NCI-H2196 (cell line): ENCODE measurements around the gene SERPING1.

ENCODE experiments used
- DNase-seq: peaks from one replicate; lab custom pipeline; 2025; ENCODE audit not compliant: unreplicated experiment; lab: John Stamatoyannopoulos, UW

SERPING1 gene

DNA sequence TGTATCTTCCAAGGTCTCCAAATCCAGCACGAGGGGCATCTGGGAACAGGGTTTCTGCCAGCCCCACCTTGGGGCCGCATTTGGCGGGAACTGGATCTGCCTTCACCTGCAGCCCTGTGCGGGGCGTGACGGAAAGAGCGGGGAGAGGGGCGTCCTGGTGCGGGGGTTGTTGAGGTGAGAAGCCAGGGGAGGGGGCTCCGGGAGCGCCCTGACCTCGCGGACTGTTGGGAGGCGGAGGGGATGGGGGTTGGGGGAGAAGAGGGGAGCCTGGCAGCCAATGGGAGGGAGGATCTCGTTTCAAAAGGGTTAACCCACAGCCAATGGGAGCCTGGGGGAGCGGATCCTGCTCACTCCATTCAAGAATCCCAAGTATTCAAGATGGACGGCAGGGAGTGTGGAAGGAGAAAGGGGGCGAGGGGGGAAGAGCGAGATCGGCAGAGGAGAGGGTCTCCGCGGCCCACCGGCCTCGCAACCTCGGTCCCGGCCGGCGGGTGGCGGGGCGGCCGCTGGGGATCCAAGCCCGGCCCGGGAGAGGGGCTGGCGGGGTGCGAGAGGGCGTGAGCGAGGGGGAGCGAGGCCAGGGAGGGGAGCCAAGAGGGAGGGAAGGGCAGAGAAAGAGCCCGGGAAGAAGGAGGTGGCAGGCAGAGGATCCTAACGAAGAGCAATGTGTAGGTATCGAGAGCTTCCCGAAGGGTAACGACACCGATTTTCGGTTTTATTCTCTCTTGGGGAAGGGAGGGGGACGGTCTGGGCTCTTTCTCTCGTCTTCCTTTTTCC lies 40.7 kb downstream of the SERPING1 start:
- DNase-seq: peak; percentile 72

DNA sequence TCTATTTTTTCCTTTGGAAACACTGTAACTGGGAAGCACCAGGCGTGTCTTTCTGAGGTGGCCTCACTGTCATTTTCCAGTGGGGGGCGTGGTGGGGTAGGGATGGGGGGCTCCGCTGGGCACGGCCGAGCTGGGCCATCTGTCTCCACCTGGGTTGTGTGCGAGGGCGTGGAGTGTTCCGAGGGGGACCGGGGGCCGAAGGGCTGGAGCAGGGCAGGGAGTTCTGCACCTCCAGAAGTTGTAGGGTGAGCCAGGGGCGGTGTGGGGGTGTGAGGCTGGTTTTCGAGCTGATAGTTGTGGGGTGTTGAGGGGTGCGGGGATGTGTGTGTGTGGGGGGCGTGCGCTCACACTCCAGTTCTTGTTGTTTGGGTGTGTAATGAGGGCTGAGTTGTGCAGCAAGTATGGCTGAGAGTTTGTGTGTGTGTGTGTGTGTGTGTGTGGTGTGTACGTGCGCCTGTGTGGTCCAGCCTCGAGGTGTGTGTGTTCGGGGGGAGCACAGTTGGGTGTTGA lies 41.4 kb downstream of the SERPING1 start:
- no peak for DNase-seq

DNA sequence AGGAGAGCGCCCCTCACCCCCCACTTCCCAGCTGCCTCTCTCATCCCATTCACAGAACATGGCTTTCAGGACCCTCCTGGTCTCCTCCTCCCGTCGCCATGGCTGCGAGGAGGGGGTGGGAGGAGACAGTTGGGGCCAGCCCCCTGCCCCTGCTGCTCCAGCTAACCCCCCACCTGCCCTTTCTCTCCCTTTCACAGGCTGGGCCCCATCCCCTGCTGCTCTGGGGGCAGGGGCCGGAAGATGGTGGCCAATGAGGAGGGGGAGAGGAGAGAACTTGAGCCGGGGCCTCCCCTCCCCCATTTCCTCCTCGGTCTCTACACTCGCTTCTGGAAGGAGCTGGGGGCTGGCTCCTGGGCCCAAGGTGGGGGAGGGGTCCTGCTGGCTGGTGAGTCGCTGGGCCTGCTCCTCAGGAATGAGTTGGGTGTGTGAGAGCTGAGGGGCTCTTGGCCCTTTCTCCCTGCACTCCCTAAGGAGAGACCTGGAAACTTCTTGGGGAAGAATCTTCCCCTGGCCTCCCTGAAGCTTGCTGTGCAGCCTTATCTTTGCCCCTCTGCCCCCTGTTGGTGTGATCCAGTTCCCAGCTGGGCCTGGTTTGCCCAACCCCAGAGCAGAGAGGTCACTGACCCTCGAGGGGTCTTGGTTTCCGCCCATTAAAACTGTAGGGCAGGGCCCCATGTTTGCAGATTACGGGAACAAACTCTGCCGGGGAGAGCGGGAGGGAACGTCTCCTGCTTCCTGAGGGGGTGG lies 42.0 kb downstream of the SERPING1 start:
- DNase-seq: no peak

DNA sequence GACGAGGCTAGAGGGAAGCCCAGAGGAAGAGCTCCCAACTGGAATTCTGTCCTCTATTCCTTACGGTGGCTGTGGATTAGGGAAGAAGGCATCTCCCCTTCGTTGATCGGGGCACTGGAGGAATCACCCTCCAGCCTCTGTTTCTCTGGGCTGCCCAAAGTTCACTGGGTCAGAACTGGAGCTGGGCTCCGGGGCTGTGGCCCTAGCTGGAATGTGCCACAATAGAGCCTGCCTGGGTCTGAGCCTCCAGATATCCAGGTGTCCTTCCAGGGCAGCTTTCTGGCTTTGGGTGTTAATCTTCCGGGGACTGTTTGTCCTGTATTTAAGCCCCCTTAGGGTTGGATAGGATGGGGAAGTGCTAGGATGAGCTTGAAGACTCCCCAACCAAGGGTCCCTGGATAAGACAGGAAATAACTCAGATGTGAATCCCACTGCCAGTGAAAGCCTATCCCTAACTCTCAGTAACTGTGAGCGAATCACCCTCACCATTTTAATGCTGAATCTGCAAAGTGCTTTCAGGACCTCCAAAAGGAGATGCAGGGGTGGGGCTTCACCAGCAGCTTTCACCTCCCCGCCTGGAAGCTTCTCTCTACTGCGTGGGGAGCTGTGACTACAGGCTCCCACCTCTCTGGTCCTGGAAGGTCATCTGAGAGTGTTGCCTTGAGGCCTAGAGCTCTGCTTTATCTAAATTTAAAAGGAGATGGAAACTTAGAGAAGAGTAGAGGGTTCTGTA lies 42.7 kb downstream of the SERPING1 start:
- no peak for DNase-seq

DNA sequence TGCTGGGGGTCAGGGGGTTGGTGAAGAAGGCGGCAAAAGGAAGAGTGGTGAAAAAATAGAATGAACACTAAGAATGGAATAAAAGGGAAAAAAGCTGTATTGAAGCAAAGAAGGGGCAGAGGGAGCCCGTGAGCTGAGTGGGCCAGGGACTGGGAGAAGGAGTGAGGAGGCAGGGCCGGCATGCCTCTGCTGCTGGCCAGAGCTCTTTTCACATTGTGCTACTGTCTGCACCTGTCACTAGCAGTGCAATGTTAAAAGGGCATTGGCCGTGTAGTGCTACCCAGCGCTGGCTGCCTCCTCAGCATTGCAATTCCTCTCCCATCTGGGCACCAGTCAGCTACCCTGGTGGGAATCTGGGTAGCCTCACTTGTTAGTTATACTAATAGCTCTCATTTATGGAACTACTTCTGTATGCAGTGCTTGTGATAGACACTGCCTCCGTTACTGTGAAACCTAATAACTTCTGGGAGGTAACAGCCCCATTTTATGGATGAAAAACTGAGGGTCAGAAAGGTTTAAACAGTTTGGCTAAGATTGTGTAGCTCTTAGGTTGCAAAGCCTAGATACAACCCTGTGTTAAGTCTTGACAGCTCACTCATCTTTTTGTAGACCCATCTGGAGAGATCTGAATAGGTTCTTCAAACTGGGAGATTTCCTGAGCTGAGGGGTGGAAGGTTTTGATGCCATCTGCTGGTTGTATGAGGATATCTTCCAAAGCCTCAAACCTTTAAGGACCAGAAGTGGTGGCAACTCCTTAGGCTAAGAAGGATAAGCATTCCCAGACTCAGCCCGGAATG lies 43.7 kb downstream of the SERPING1 start:
- peak; percentile 26 for DNase-seq

DNA sequence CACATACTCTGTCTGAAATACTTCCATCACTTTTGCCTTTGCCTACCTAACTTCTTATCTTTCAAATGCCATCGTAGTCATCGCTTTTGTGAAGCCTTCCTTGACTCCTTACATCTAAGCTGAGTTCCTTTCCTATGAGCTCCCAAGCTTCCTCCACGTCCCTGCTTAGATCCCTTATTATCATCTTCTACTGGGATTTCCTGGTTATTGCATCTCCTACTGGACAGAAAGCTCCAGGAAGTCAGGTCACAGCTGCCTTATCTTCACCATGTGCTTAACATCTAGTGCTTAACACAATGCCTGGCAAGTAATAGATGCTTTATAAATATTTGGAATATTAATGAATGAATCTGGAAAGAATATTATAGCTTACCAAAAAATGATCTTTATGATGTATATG lies 46.3 kb downstream of the SERPING1 start:
- DNase-seq: no peak

DNA sequence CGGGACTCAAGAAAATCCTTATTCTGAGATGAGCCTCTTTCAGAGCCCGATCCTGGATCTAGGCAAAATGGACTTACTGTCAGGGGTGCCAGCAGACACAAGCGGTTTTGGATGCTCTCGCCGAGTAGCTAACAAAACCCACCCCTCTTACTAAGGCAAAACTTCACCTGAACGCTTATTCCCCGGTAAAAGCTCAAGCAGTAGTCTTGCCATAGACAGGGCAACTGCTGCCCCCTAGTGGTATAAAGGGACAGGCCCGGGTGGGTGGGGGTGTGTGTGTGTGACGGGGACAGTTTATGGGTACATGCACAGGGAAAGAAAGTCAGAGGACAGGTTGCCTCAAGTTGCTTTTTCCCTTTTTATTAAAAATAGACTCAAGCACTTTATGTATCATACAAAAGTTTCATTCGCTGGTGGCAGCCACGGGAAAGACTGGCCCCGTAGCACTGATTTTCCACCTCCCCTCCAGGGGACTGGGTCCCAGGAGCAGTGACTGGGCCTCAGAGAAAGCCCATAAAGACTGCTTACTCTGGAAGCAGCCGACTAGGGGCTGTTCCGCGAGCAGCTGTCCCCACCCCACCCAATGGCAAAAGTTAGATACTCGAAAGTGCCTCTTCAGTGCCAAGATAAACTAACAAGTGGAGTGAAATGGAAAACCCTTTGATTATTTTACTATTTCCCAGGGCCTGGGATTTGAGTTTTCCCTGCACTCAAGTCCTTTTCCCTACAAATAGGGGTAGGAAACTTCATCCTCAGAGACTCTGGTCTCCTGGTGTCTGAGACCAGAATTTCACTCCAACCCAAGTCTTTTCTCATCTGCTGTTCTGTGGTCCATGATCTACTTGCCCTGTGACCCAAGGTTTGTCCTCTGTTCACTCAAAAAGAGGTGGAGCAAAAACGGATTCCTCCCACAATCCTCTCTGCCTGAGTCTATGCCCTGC lies 47.5 kb downstream of the SERPING1 start:
- DNase-seq: peak; percentile 85

DNA sequence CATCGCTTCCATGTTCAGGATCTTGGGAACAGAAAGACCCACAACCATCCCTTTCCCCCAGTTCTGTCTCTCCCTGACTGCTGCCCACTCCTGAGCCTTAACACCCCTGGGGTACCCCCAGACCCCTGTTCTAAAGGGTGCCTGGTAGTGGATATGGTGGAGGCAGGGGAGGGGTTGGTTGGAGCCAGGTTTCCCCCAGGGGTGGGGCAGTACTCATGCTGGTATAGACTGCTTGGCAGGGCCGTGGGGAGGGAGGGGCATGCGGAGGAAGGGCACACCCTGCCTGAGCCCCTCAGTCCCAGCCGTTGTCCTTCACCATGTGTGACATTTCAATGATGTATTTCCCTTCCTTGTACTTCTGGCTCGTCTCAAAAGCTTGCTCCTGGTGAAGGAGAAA lies 48.2 kb downstream of the SERPING1 start:
- DNase-seq: no peak

DNA sequence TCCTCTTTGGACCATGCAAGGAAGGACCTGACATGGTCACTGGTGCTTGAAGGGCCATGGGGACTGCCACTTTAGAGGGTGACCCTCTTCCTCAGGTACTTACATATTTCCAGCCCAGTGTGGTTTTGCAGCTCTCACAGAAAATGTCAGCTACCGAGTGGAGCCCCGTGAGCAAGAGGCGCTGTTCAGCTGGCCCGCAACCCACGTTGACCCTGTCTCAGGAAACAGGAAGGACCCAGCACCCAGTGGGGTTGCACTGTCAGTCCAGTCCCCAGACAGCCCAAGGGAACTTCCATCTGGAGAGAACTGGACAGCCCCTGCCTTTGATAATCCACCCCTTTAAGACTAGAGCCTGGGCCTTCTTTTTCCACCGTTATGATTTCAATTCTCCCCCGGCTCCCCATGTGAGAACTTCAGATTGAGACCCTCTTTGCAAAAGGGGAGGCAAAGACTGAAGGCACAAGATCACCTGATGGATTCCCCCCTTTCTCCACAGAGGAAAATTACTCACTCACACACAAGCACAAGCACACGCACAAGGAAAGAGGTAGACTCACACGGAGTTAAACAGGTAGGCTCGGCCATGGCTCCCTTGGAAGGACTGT lies 48.8 kb downstream of the SERPING1 start:
- DNase-seq: no peak

DNA sequence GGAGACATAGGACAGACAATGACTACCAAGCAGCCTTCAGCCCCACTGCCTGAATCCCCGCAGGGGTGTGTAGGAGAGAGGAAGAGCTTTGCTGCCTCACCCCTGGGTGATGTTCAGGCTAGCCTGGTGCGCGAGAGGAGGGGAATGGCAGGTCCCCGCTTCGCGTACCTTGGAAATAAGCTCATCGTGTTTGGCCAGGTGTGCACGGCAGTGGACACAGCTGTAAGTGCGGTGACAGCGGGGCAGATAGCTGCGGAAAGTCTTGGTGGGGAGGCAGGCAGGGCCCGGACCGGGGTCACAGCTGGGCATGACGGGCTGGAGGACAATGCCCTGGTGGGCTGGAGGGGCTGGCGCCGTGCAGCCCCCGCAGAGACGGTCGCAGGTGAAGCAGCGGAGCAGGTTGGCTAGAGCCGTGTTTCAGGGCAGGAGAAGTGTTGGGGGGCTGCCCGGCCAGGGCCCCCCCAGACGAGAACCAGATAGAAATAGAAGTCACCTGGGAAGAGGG lies 49.4 kb downstream of the SERPING1 start:
- DNase-seq: no peak

DNA sequence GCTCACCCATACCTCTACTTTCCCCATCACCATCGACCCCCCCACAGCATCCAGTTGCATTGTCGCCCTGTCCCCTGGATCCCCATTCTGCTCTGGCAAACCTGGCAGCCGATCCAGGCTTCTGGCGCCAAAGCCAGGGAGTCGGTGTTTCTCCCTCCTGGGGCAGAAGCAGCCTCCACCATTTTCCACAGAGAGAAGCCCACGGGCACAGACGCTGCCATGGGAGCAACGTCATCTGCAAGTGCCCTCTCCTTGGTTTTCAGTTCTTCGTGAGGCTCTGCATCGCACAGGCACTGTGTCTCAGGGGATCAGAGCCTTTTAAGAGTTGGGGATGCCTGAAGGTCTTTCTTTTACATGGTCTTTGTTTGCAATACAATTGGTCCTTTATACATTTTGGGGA lies 49.9 kb downstream of the SERPING1 start:
- DNase-seq: no peak

DNA sequence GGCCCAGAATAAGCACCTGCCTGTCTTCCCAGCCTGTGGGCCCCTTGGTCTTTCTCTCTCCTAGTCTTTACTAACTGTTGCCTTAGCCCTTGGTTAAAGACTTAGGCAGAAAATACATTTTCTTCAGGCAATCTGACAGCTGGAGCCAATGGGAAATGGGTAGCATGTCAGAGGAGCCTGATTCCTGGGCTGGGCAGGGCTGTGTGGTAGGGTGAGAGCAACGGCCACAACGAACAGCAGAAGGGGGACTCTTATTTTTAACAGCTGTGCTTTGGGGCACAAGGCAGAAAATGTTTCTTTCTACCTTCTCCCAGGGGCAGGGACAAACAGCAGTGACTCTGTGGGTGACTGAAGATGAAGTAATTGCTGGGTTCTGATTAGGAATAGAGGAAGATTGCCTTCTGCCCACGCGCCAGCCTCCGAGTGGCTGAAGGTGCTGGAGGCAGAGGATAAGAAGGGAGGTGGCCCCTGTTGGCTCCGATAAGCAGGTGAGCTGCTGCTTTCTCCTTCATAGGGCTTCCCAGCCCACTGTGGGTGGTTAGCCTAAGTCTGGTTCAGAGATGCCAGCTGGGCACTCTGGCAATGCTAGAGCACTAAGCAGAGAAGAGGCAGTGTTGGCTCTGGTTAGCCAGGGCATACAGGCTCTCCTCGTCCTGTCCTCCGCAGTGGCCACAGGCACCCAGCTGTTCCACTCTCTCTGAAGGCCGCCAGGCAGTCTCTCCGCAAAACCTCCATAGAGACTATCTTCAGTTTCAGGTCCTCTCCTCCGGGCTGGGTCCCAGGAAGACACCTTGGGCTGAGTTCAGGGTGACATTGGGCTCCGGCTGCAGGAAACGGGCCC lies 50.7 kb downstream of the SERPING1 start:
- DNase-seq: no peak

DNA sequence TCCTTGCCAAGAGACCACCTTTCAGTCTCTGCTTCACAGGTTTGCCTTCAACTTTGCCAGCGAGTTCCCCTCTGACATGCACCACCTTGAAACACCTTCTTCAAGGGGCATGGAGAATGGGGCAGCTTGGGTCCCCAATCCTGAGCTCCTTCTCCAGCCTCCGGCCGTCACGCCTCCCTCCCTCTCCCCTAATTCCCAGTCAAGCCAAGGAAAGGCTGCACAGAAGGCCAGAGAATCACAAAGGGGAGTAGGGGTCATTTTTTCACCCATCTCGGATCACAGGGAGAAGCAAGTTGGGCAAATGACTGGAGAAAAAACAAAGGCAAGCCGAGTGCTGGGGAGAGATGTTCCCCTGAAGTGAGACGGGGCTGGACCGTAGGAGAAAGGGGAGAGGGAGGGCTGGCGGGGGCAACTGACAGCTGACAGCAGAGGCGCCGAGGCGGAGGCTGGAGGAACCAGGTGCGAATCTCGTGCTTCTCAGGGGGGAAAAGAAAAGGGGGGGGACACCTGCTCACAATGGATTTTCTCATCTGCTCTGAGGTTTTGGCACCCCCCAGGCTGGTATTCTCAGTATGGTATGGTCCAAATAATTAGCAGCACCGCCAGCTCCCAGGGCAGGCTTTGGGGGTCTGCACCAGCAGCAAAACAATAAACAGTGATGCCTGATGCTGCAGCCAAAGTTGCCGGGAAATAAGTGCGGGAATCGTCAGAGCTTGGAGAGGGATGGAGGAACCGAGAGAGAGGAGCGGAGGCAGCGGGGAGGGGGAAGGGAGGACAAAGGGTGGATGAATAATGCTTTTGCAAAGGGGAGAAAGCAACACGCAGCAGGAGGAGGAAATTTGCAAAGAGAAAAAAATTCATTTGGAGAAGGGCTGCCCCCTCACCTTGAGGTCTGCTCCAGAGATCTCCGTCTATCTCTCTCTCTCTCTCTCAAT lies 51.6 kb downstream of the SERPING1 start:
- DNase-seq: no peak

DNA sequence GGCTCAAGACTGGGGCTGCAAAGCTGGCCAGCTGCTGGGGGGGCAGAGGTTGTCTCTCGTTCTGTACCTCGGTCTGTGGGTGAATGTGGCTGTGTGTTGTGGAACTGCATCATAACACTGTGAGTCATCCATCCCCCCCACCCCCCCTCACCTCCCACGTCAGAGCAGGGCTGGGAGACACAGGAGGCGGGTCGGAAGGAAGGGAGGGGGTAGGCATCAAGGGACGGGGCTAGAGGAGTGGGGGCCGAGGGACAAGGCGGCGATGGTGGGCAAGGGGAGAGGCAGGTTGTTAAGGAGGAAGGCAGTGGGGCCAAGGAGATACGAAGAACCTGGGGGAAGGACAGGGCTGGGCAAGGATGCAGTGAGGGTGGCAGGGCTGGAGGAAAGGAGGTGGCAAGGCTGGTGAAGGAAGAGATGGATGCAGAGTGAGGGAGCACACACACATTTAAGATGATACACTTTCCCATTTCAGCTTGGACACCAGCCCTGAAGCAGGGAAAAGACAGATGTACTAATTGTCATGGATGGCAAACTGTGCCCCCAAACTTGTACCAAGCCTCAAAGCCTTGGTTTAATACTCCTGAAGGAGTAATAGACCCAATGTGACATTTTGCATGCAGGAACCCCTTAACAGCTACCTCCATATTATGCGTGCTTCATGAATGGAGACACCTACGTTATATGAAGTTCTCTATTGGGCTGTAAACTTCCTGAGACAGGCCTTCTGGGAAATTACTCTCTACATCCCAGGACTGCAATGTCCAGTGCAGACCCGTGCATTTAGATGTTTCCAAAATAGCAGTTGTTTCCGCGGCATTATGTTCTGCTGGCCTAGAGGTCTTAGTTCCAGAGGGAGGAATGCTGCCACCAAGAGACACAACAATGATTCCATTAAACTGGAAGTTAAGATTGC lies 52.6 kb downstream of the SERPING1 start, which contains the start of gene YPEL4:
TSS of gene YPEL4 (minus strand) at position 87 of the 913 bp plus-strand sequence. CDS start 2,805 bp downstream, outside the sequence.
- DNase-seq: peak; percentile 24

DNA sequence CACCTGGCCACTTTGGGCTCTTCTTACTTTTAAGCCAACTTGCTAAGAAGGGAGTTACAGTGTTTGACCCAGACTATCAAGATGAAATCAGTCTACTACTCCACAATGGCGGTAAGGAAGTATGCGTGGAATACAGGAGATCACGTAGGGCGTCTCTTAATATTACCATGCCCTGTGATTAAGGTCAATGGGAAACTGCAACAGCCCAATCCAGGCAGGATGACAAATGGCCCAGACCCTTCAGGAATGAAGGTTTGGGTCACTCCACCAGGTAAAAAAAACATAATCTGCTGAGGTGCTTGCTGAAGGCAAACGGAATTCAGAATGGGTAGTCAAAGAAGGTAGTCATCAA lies 53.2 kb downstream of the SERPING1 start:
- no peak for DNase-seq

DNA sequence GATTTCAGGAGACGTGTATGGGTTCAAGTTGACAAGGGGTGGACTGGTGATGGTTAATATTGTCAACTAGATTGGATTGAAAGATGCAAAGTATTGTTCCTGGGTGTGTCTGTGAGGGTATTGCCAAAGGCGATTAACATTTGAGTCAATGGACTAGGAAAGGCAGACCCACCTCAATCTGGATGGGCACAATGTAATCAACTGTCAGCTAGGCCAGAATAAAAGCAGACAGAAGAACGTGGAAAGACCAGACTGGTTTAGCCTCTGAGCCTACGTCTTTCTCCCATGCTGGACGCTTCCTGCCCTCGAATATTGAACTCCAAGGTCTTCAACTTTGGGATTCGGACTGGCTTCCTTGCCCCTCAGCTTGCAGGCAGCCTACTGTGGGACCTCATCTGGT lies 53.9 kb downstream of the SERPING1 start:
- no peak for DNase-seq
